Measurements from ENCODE around the gene PAOX.

DNA sequence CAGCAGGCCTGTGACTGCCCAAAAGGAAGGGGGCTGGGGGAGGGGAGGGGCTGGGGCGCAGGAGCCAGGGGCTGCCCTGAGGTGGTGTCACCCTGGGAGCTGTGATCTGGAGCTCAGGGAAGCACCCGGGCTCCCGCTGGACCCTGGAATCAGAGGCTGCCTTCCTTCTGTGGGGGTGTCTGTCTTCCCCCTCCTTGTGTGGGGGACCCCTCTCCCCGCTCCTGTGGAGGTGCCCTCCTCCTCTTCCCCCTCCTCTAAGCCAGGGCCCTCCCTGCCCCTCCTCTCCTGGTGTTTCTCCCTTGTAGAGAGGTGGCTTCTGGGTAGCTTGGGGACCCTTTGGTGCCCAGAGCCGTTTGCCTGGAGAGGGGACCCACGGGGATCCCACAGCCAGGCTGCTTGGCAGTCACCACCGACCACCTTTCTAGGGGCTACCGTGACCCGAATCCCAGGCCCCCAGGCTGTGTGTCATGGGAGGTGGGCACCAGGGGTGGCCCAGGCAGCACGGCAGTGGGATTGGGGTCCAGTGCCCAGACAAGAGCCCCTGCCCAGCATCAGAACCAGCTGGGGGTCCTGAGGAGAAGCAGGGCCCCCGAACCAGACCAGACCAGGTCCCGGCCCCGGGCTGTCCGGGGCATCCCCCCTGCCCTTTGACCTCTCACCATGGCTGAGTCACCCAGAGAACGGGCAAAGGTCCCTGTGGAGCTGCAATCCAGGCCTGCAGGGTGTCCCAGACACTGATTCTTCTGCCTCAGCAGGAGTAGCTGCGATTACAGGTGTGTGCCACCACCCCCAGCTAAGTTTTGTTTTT lies 31.1 kb upstream of the PAOX start:
- TF ChIP-seq CBX8 (IDR thresholded peaks at IDR 0.05), result no peak
- TF ChIP-seq, protein P1, sequence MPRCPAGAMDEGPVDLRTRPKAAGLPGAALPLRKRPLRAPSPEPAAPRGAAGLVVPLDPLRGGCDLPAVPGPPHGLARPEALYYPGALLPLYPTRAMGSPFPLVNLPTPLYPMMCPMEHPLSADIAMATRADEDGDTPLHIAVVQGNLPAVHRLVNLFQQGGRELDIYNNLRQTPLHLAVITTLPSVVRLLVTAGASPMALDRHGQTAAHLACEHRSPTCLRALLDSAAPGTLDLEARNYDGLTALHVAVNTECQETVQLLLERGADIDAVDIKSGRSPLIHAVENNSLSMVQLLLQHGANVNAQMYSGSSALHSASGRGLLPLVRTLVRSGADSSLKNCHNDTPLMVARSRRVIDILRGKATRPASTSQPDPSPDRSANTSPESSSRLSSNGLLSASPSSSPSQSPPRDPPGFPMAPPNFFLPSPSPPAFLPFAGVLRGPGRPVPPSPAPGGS (IDR thresholded peaks at IDR 0.05), result no peak
- TF ChIP-seq EP300 (IDR thresholded peaks at IDR 0.05), result no peak
- TF ChIP-seq POLR2A (IDR thresholded peaks at IDR 0.05; ENCODE audit: low read length), result no peak
- TF ChIP-seq SMC3 (IDR thresholded peaks at IDR 0.05), result no peak
- no peak for TF ChIP-seq CTCF (IDR thresholded peaks at IDR 0.05)
- TF ChIP-seq KDM5A (IDR thresholded peaks at IDR 0.05), result no peak
- no peak for TF ChIP-seq CEBPB (IDR thresholded peaks at IDR 0.05)
- TF ChIP-seq RCOR1 (IDR thresholded peaks at IDR 0.05; ENCODE audit: low read depth, low read length), result no peak
- TF ChIP-seq RAD21 (conservative IDR thresholded peaks at IDR 0.05 in 1 of 2, IDR thresholded peaks at IDR 0.05 in 1 of 2), result no peak

All from A549 (cell line).